Keratinocyte (primary cell): Measurements from ENCODE around the gene WDR5. TPM values are rescaled to one million over a fixed set of nuclear protein-coding genes. Genes with fewer than 3 reads are reported as not detected.

Experiments
- DNase-seq: peaks from one replicate; pipeline ENCODE4 v3.0.0-alpha.2; 2011; ENCODE audit warnings: low read depth, missing footprints, low spot score
- FAIRE-seq: peaks from 2 replicates; lab custom pipeline; 2011; peaks lifted over from hg19 to GRCh38; lab: Jason Lieb, UNC
- H2AFZ ChIP-seq: 2 replicates; pipeline ENCODE4 v1.6.0; 2012; ENCODE audit warnings: low read length, control low read depth, inconsistent platforms; ENCODE audit not compliant: control insufficient read depth
- H3K27ac ChIP-seq: 2 replicates; pipeline ENCODE4 v1.5.1; 2011; ENCODE audit warnings: low read length; ENCODE audit not compliant: control insufficient read depth, insufficient read depth
- H3K27me3 ChIP-seq: 3 replicates; pipeline ENCODE4 v1.6.0; 2011; ENCODE audit warnings: low read length; ENCODE audit not compliant: control insufficient read depth, insufficient read depth; ENCODE audit errors: extremely low read depth
- H3K36me3 ChIP-seq, 2 experiments: 2 replicates in 1 of 2; 3 replicates in 1 of 2; pipeline ENCODE4 v1.5.1; 2011; ENCODE audit warnings: low read length in 2 of 2, mild to moderate bottlenecking in 1 of 2; ENCODE audit not compliant: control insufficient read depth in 2 of 2, insufficient read depth in 2 of 2; ENCODE audit errors: extremely low read depth in 1 of 2
- H3K4me1 ChIP-seq: 3 replicates; pipeline ENCODE4 v1.5.1; 2011; ENCODE audit warnings: low read length; ENCODE audit not compliant: control insufficient read depth, insufficient read depth; ENCODE audit errors: extremely low read depth
- H3K4me2 ChIP-seq: 3 replicates; pipeline ENCODE4 v1.6.0; 2011; ENCODE audit warnings: low read depth, low read length; ENCODE audit not compliant: control insufficient read depth, insufficient read depth; ENCODE audit errors: extremely low read depth
- H3K4me3 ChIP-seq, 3 experiments: fragments of 200-600 bp in 1 of 3; sonication (generic) in 1 of 3; 2 replicates in 2 of 3; 3 replicates in 1 of 3; pipeline ENCODE4 v1.5.1; 2011 to 2016; ENCODE audit warnings: low read length in 3 of 3, mild to moderate bottlenecking in 3 of 3, control low read depth in 2 of 3, inconsistent platforms in 1 of 3, low read depth in 1 of 3, mixed read lengths in 1 of 3, mixed run types in 1 of 3, moderate library complexity in 1 of 3; ENCODE audit not compliant: control insufficient read depth in 2 of 3, insufficient read depth in 2 of 3; ENCODE audit errors: extremely low read depth in 1 of 3
- H3K79me2 ChIP-seq: 2 replicates; pipeline ENCODE4 v1.6.0; 2012; ENCODE audit warnings: low read length; ENCODE audit not compliant: control insufficient read depth, insufficient read depth
- H3K9ac ChIP-seq: 3 replicates; pipeline ENCODE4 v1.6.0; 2011; ENCODE audit warnings: low read length; ENCODE audit not compliant: control insufficient read depth, insufficient read depth; ENCODE audit errors: extremely low read depth
- H3K9me1 ChIP-seq: 3 replicates; pipeline ENCODE4 v1.6.0; 2011; ENCODE audit warnings: low read length; ENCODE audit not compliant: control insufficient read depth, insufficient read depth; ENCODE audit errors: extremely low read depth
- H3K9me3 ChIP-seq: 2 replicates; pipeline ENCODE4 v1.5.1; 2012; ENCODE audit warnings: low read depth, low read length; ENCODE audit not compliant: control insufficient read depth
- H4K20me1 ChIP-seq: 3 replicates; pipeline ENCODE4 v1.6.0; 2011; ENCODE audit warnings: low read length; ENCODE audit not compliant: control insufficient read depth, insufficient read depth; ENCODE audit errors: extremely low read depth
- CTCF ChIP-seq, 3 experiments: IDR thresholded peaks in 1 of 3; conservative IDR thresholded peaks in 1 of 3; optimal IDR thresholded peaks in 1 of 3; 2 replicates in 2 of 3; 3 replicates in 1 of 3; pipeline versions ENCODE3 to v1.5.1; 2011; ENCODE audit warnings: low read length in 3 of 3, mild to moderate bottlenecking in 3 of 3, moderate library complexity in 2 of 3, control low read depth in 1 of 3, inconsistent platforms in 1 of 3; ENCODE audit not compliant: insufficient read depth in 2 of 3; ENCODE audit errors: extremely low read depth in 1 of 3
- EZH2 ChIP-seq: IDR thresholded peaks from one replicate; pipeline ENCODE4 v1.6.1; 2012; ENCODE audit warnings: inconsistent platforms, mild to moderate bottlenecking, low read length, moderate library complexity
- dilution Hi-C: fragments of 300-500 bp; cut with MboI; formaldehyde crosslinking; loops from one replicate; pipeline ENCODE4 v1.7.0; 2020; ENCODE audit warnings: low sequenced_read_pairs; ENCODE audit not compliant: extremely low pct_ligation_motif_present
- polyA plus RNA-seq, 5 experiments: library from polyadenylated mRNA; depleted of rRNA in 3 of 5; stranded (reverse) in 3 of 5; stranded (forward) in 1 of 5; unstranded in 1 of 5; fragments of >200 nt; gene quantifications; 1 replicate in 1 of 5; 2 replicates in 3 of 5; 3 replicates in 1 of 5; pipeline versions ENCODE4 v1.2.1 to v1.2.3, GENCODE V29; 2011 to 2012; ENCODE audit warnings: missing spikeins in 2 of 5, low read depth in 1 of 5, low replicate concordance in 1 of 5

Gene WDR5
- polyA plus RNA-seq, 1 donor (not counting 4 experiments of a cell fraction or from before 2014, with no cell fraction given) = 31.2 TPM

- Histone ChIP-seq H3K9me3 (no peaks in the 10 kb centered on the region), H3K9me1 (no peaks in the 10 kb centered on the region), H3K27ac (no peak overlapping the region), H3K27me3 (peaks cover 29% of the 10 kb centered on the region), H3K4me2 (no peak overlapping the region), H2AFZ (no peak overlapping the region), H4K20me1 (no peaks in the 10 kb centered on the region), H3K36me3 (no peaks in the 10 kb centered on the region), H3K9ac (no peak overlapping the region), H3K4me3 (no peak overlapping the region), H3K79me2 (no peaks in the 10 kb centered on the region), H3K4me1 (no peaks in the 10 kb centered on the region)
- no peak for TF ChIP-seq CTCF (optimal IDR thresholded peaks at IDR 0.05 in 1 of 3, IDR thresholded peaks at IDR 0.05 in 1 of 3, conservative IDR thresholded peaks at IDR 0.05 in 1 of 3; ENCODE audit: extremely low read depth in 1 of 3, insufficient read depth in 2 of 3, low read length in 3 of 3)
- TF ChIP-seq EZH2 = no peak
- DNase-seq (no peak), FAIRE-seq (no peak)
- dilution Hi-C loops = no loop called here
Measured at GRCh38 chr9:134189145-134189469, 53.2 kb downstream of the WDR5 start.

GRCh38 chr9:134189470-134190231, 53.8 kb downstream of the WDR5 start:
- no peak overlapping the region for H2AFZ ChIP-seq
- DNase-seq (no peak), FAIRE-seq (no peak)
- no peaks in the 10 kb centered on the region for H3K36me3 ChIP-seq
- H3K9me3 ChIP-seq = no peaks in the 10 kb centered on the region
- H3K27ac ChIP-seq = no peak overlapping the region
- no peaks in the 10 kb centered on the region for H3K9me1 ChIP-seq
- dilution Hi-C loops = no loop called here
- no peak overlapping the region for H3K4me3 ChIP-seq
- H3K79me2 ChIP-seq = no peaks in the 10 kb centered on the region
- no peaks in the 10 kb centered on the region for H4K20me1 ChIP-seq
- no peak overlapping the region for H3K4me2 ChIP-seq
- no peaks in the 10 kb centered on the region for H3K4me1 ChIP-seq
- peaks cover 29% of the 10 kb centered on the region for H3K27me3 ChIP-seq
- no peak overlapping the region for H3K9ac ChIP-seq
- TF ChIP-seq CTCF (optimal IDR thresholded peaks at IDR 0.05 in 1 of 3, IDR thresholded peaks at IDR 0.05 in 1 of 3, conservative IDR thresholded peaks at IDR 0.05 in 1 of 3; ENCODE audit: extremely low read depth in 1 of 3, insufficient read depth in 2 of 3, low read length in 3 of 3) = no peak
- peak; percentile 3 for TF ChIP-seq EZH2
